Measurements from ENCODE around the gene ALKBH5.

ALKBH5 gene

GRCh38 chr17:18183334-18184142, at the start of gene ALKBH5 (continued):
- TF ChIP-seq ZBTB49 (tag by site-specific recombination; IDR thresholded peaks at IDR 0.05; ENCODE audit: low read depth) (no peak), ZNF133 (tag by site-specific recombination; IDR thresholded peaks at IDR 0.05) (no peak), ZNF549 (tag by site-specific recombination; IDR thresholded peaks at IDR 0.05) (no peak), ZNF274 (IDR thresholded peaks at IDR 0.05; ENCODE audit: low read length) (no peak), ZNF274 (tag by site-specific recombination; IDR thresholded peaks at IDR 0.05; ENCODE audit: borderline replicate concordance) (no peak), ZBTB17 (tag by site-specific recombination; IDR thresholded peaks at IDR 0.05) (no peak; the same call in none of the 2 replicates), ZNF404 (tag by site-specific recombination; IDR thresholded peaks at IDR 0.05) (no peak), HOXD13 (CRISPR knock-in tag; IDR thresholded peaks at IDR 0.05; ENCODE audit: borderline replicate concordance) (no peak), ZNF202 (tag by site-specific recombination; IDR thresholded peaks at IDR 0.05; ENCODE audit: borderline replicate concordance) (no peak), ZNF37A (tag by site-specific recombination; IDR thresholded peaks at IDR 0.05) (no peak), GFI1B (tag by site-specific recombination; IDR thresholded peaks at IDR 0.05) (no peak), AEBP2 (tag by site-specific recombination; IDR thresholded peaks at IDR 0.05; ENCODE audit: borderline replicate concordance) (no peak), ZNF747 (tag by site-specific recombination; IDR thresholded peaks at IDR 0.05) (no peak), ZNF658 (tag by site-specific recombination; IDR thresholded peaks at IDR 0.05) (no peak), ZNF677 (tag by site-specific recombination; IDR thresholded peaks at IDR 0.05) (no peak), ZNF114 (tag by site-specific recombination; IDR thresholded peaks at IDR 0.05) (no peak), ZNF341 (tag by site-specific recombination; IDR thresholded peaks at IDR 0.05; ENCODE audit: low read depth) (peak; percentile 98), ATF2 (tag by site-specific recombination; IDR thresholded peaks at IDR 0.05; ENCODE audit: low read depth) (0 out of 2 replicates have a peak, but pooled peaks have one; percentile 3), ZNF624 (tag by site-specific recombination; IDR thresholded peaks at IDR 0.05) (no peak), ZIC2 (tag by site-specific recombination; IDR thresholded peaks at IDR 0.05) (peak; percentile 80), ZNF76 (tag by site-specific recombination; IDR thresholded peaks at IDR 0.05; ENCODE audit: borderline replicate concordance, low read depth) (peak; percentile 50; the same call in 1 of the 2 replicates), ZNF324 (tag by site-specific recombination; IDR thresholded peaks at IDR 0.05) (peak; percentile 81), KLF16 (tag by site-specific recombination; IDR thresholded peaks at IDR 0.05) (peak; percentile 59), ZNF621 (tag by site-specific recombination; IDR thresholded peaks at IDR 0.05) (no peak), OVOL3 (tag by site-specific recombination; IDR thresholded peaks at IDR 0.05) (peak; percentile 29; the same call in 1 of the 2 replicates), ZNF398 (tag by site-specific recombination; IDR thresholded peaks at IDR 0.05) (peak; percentile 55; the same call in 1 of the 2 replicates), ZNF221 (tag by site-specific recombination; IDR thresholded peaks at IDR 0.05; ENCODE audit: borderline replicate concordance) (no peak), ZNF768 (tag by site-specific recombination; IDR thresholded peaks at IDR 0.05) (no peak), ZBTB6 (tag by site-specific recombination; IDR thresholded peaks at IDR 0.05) (no peak), ZBTB26 (tag by site-specific recombination; optimal IDR thresholded peaks at IDR 0.05) (peak; percentile 90)

Measured in HEK293 (cell line).